Uterus (tissue), 2 donors: Measurements from ENCODE around the gene FOXP4.

Experiments used
- CTCF ChIP-seq, 4 experiments: fragments of 200-600 bp in 2 of 4; fragments of 450-650 bp in 2 of 4; sonication (generic) in 2 of 4; IDR thresholded peaks; one replicate each; pipeline ENCODE4 v1.5.1; 2016 to 2019; ENCODE audit warnings: antibody characterized with exemption in 4 of 4, mild to moderate bottlenecking in 2 of 4, moderate library complexity in 1 of 4
- POLR2A ChIP-seq, 2 donors: fragments of 450-650 bp; IDR thresholded peaks; one replicate each; pipeline ENCODE4 v1.6.1; 2016; ENCODE audit warnings: antibody characterized with exemption in 2 of 2, mild to moderate bottlenecking in 1 of 2, moderate library complexity in 1 of 2

- TF ChIP-seq CTCF (IDR thresholded peaks at IDR 0.05): no peak
- TF ChIP-seq POLR2A (IDR thresholded peaks at IDR 0.05): no peak
Measured at GRCh38 chr6:41637194-41638001, 91.2 kb downstream of the FOXP4 start.
